ENCODE measurements around the gene ZFP1.
"Not testable (repeated sequence)": the region's sequence is repeated elsewhere in the genome, so short reads cannot be mapped to it uniquely, and the experiment has no call there.

The ZFP1 gene

GRCh38 chr16:75112734-75113491 lies 35.4 kb upstream of the ZFP1 start:
- DNase-seq (ENCODE audit: low read depth in 2 of 2): no peak

- no peak for DNase-seq (ENCODE audit: low read depth in 2 of 2)
Observed at GRCh38 chr16:75113541-75114121, 34.7 kb upstream of the ZFP1 start.

- DNase-seq (ENCODE audit: low read depth in 2 of 2): no peak
Observed at GRCh38 chr16:75114179-75114945, 34.0 kb upstream of the ZFP1 start.

- DNase-seq (ENCODE audit: low read depth in 2 of 2): no peak
Observed at GRCh38 chr16:75114946-75115825, 33.1 kb upstream of the ZFP1 start.

- DNase-seq (ENCODE audit: low read depth in 2 of 2): no peak
Observed at GRCh38 chr16:75116081-75116910, 32.0 kb upstream of the ZFP1 start, which contains the start of gene LDHD. Gene LDHD (minus strand): TSS chr16:75116780. CDS start chr16:75116720, 60 bp downstream.

GRCh38 chr16:75116911-75117245 lies 31.4 kb upstream of the ZFP1 start:
- no peak for DNase-seq (ENCODE audit: low read depth in 2 of 2)

- no peak for DNase-seq (ENCODE audit: low read depth in 2 of 2)
Observed at GRCh38 chr16:75118943-75119539, 29.3 kb upstream of the ZFP1 start.

GRCh38 chr16:75120253-75120652 lies 28.1 kb upstream of the ZFP1 start:
- DNase-seq (ENCODE audit: low read depth in 2 of 2): no peak

- no peak for DNase-seq (ENCODE audit: low read depth in 2 of 2)
Observed at GRCh38 chr16:75121949-75122568, 26.3 kb upstream of the ZFP1 start.

- no peak for DNase-seq (ENCODE audit: low read depth in 2 of 2)
Observed at GRCh38 chr16:75122609-75123008, 25.7 kb upstream of the ZFP1 start.

GRCh38 chr16:75127713-75128415 lies 20.5 kb upstream of the ZFP1 start:
- no peak for DNase-seq (ENCODE audit: low read depth in 2 of 2)

GRCh38 chr16:75129421-75130149 lies 18.7 kb upstream of the ZFP1 start:
- DNase-seq (ENCODE audit: low read depth in 2 of 2): not testable (repeated sequence)

GRCh38 chr16:75130150-75130771 lies 18.1 kb upstream of the ZFP1 start:
- no peak for DNase-seq (ENCODE audit: low read depth in 2 of 2)

GRCh38 chr16:75131081-75131480 lies 17.2 kb upstream of the ZFP1 start:
- DNase-seq (ENCODE audit: low read depth in 2 of 2): no peak

GRCh38 chr16:75138233-75138632 lies 10.1 kb upstream of the ZFP1 start:
- no peak for DNase-seq (ENCODE audit: low read depth in 2 of 2)

- no peak for DNase-seq (ENCODE audit: low read depth in 2 of 2)
Observed at GRCh38 chr16:75138636-75139035, 9.7 kb upstream of the ZFP1 start.

GRCh38 chr16:75139498-75139897 lies 8.8 kb upstream of the ZFP1 start:
- no peak for DNase-seq (ENCODE audit: low read depth in 2 of 2)

GRCh38 chr16:75143941-75144340 lies 4.4 kb upstream of the ZFP1 start:
- no peak for DNase-seq (ENCODE audit: low read depth in 2 of 2)

All from stimulated activated CD8-positive, alpha-beta memory T cell treated with anti-CD3 and anti-CD28 coated beads, Interleukin-2, amount 100 ng/mL, for 1 hour (primary cell).